HG03159 (cell line): Measurements from ENCODE around the gene CSNK1G1.

Experiments
- ATAC-seq: cut with Tn5 transposase; IDR thresholded peaks from one replicate; pipeline ENCODE4 v1.9.1; 2021; ENCODE audit warnings: mild to moderate bottlenecking, moderate library complexity; ENCODE audit not compliant: unreplicated experiment

The CSNK1G1 gene

GRCh38 chr15:64209680-64210334 lies 146.2 kb downstream of the CSNK1G1 start:
- no peak for ATAC-seq

GRCh38 chr15:64205202-64205601 lies 150.8 kb downstream of the CSNK1G1 start:
- ATAC-seq, result no peak

- ATAC-seq, result no peak
Measured at GRCh38 chr15:64197425-64197824, 158.5 kb downstream of the CSNK1G1 start.

GRCh38 chr15:64193971-64194370 lies 162.0 kb downstream of the CSNK1G1 start:
- no peak for ATAC-seq

- ATAC-seq, result no peak
Measured at GRCh38 chr15:64191971-64192830, 163.8 kb downstream of the CSNK1G1 start.

- ATAC-seq, result no peak
Measured at GRCh38 chr15:64187396-64188191, 168.4 kb downstream of the CSNK1G1 start.

GRCh38 chr15:64185146-64185911 lies 170.6 kb downstream of the CSNK1G1 start:
- no peak for ATAC-seq

- ATAC-seq, result no peak
Measured at GRCh38 chr15:64182859-64183370, 173.1 kb downstream of the CSNK1G1 start.

GRCh38 chr15:64180235-64180824 lies 175.6 kb downstream of the CSNK1G1 start:
- no peak for ATAC-seq

GRCh38 chr15:64166102-64166890 lies 189.7 kb downstream of the CSNK1G1 start:
- ATAC-seq, result no peak

- ATAC-seq, result no peak
Measured at GRCh38 chr15:64164436-64164835, 191.5 kb downstream of the CSNK1G1 start.

GRCh38 chr15:64163659-64164362 lies 192.2 kb downstream of the CSNK1G1 start:
- ATAC-seq, result no peak

GRCh38 chr15:64162869-64163658 lies 192.9 kb downstream of the CSNK1G1 start, which contains the start of gene PPIB:
PPIB (minus strand) TSS chr15:64163022; CDS start chr15:64162986, 36 bp downstream.
- ATAC-seq, result peak; percentile 90

- peak; percentile 15 for ATAC-seq
Measured at GRCh38 chr15:64162478-64162868, 193.5 kb downstream of the CSNK1G1 start.

- ATAC-seq, result no peak
Measured at GRCh38 chr15:64161688-64162477, 194.1 kb downstream of the CSNK1G1 start.

GRCh38 chr15:64158363-64159134 lies 197.4 kb downstream of the CSNK1G1 start:
- no peak for ATAC-seq
